ENCODE measurements around the gene TEX55.
"Not testable (repeated sequence)": the region's sequence is repeated elsewhere in the genome, so short reads cannot be mapped to it uniquely, and the experiment has no call there.

The TEX55 gene

GRCh38 chr3:119099785-119100184, 46.2 kb upstream of the TEX55 start:
- no peak overlapping the region for H3K4me3 ChIP-seq (ENCODE audit: low read length)
- H3K9me3 ChIP-seq (ENCODE audit: control insufficient read depth, insufficient read depth, low read length): no peaks in the 10 kb centered on the region
- no peaks in the 10 kb centered on the region for H3K9me2 ChIP-seq (replicated peaks; ENCODE audit: control insufficient read depth, low read length)
- no peak overlapping the region for H3K27ac ChIP-seq (ENCODE audit: low read depth, low read length)
- H3K4me1 ChIP-seq (ENCODE audit: control insufficient read depth, low read length): no peaks in the 10 kb centered on the region
- no peak overlapping the region for H3K4me2 ChIP-seq (ENCODE audit: low read length)
- no peaks in the 10 kb centered on the region for H3F3A ChIP-seq (ENCODE audit: control insufficient read depth, insufficient read depth)
- H4K20me1 ChIP-seq (ENCODE audit: control insufficient read depth, insufficient read depth, low read depth, low read length): no peaks in the 10 kb centered on the region
- no peaks in the 10 kb centered on the region for H3K36me3 ChIP-seq (ENCODE audit: control insufficient read depth, low read length)
- TF ChIP-seq EZH2phosphoT487 (IDR thresholded peaks at IDR 0.05; ENCODE audit: borderline replicate concordance, low read length) (no peak), CTCF (IDR thresholded peaks at IDR 0.05; ENCODE audit: low read depth, low read length, poor library complexity, severe bottlenecking) (no peak)
- peaks cover 6% of the 10 kb centered on the region; the same call in 1 of the 2 replicates for H3K27me3 ChIP-seq (ENCODE audit: control insufficient read depth, low read length)
- no peaks in the 10 kb centered on the region for H3K79me2 ChIP-seq (ENCODE audit: control insufficient read depth, low read length)

GRCh38 chr3:119104031-119104430, 41.9 kb upstream of the TEX55 start:
- Histone ChIP-seq H3K36me3 (ENCODE audit: control insufficient read depth, low read length) (no peaks in the 10 kb centered on the region), H3K79me2 (ENCODE audit: control insufficient read depth, low read length) (no peaks in the 10 kb centered on the region), H3K4me3 (ENCODE audit: low read length) (no peak overlapping the region), H3K4me2 (ENCODE audit: low read length) (no peak overlapping the region), H4K20me1 (ENCODE audit: control insufficient read depth, insufficient read depth, low read depth, low read length) (no peaks in the 10 kb centered on the region), H3K9me2 (replicated peaks; ENCODE audit: control insufficient read depth, low read length) (no peaks in the 10 kb centered on the region), H3K27ac (ENCODE audit: low read depth, low read length) (no peak overlapping the region), H3K9me3 (ENCODE audit: control insufficient read depth, insufficient read depth, low read length) (no peaks in the 10 kb centered on the region), H3F3A (ENCODE audit: control insufficient read depth, insufficient read depth) (no peaks in the 10 kb centered on the region), H3K27me3 (ENCODE audit: control insufficient read depth, low read length) (peaks cover 6% of the 10 kb centered on the region; the same call in 1 of the 2 replicates), H3K4me1 (ENCODE audit: control insufficient read depth, low read length) (no peaks in the 10 kb centered on the region)
- TF ChIP-seq EZH2phosphoT487 (IDR thresholded peaks at IDR 0.05; ENCODE audit: borderline replicate concordance, low read length) (no peak), CTCF (IDR thresholded peaks at IDR 0.05; ENCODE audit: low read depth, low read length, poor library complexity, severe bottlenecking) (no peak)

GRCh38 chr3:119118330-119118729, 27.6 kb upstream of the TEX55 start:
- H3K36me3 ChIP-seq (ENCODE audit: control insufficient read depth, low read length); H3K9me2 ChIP-seq (replicated peaks; ENCODE audit: control insufficient read depth, low read length); H3K27ac ChIP-seq (ENCODE audit: low read depth, low read length); H3K4me1 ChIP-seq (ENCODE audit: control insufficient read depth, low read length); H3K27me3 ChIP-seq (ENCODE audit: control insufficient read depth, low read length); H3F3A ChIP-seq (ENCODE audit: control insufficient read depth, insufficient read depth); H3K4me2 ChIP-seq (ENCODE audit: low read length); H3K4me3 ChIP-seq (ENCODE audit: low read length); H3K79me2 ChIP-seq (ENCODE audit: control insufficient read depth, low read length); H4K20me1 ChIP-seq (ENCODE audit: control insufficient read depth, insufficient read depth, low read depth, low read length): not testable (repeated sequence)
- H3K9me3 ChIP-seq (ENCODE audit: control insufficient read depth, insufficient read depth, low read length): peaks cover 10% of the 10 kb centered on the region; the same call in 1 of the 2 replicates

- Histone ChIP-seq H3K36me3 (ENCODE audit: control insufficient read depth, low read length) (no peaks in the 10 kb centered on the region), H4K20me1 (ENCODE audit: control insufficient read depth, insufficient read depth, low read depth, low read length) (no peaks in the 10 kb centered on the region), H3K27ac (ENCODE audit: low read depth, low read length) (no peak overlapping the region), H3K9me2 (replicated peaks; ENCODE audit: control insufficient read depth, low read length) (no peaks in the 10 kb centered on the region), H3K27me3 (ENCODE audit: control insufficient read depth, low read length) (no peaks in the 10 kb centered on the region), H3K4me1 (ENCODE audit: control insufficient read depth, low read length) (no peaks in the 10 kb centered on the region), H3K4me2 (ENCODE audit: low read length) (no peak overlapping the region), H3K4me3 (ENCODE audit: low read length) (no peak overlapping the region), H3K9me3 (ENCODE audit: control insufficient read depth, insufficient read depth, low read length) (peaks cover 10% of the 10 kb centered on the region; the same call in 1 of the 2 replicates), H3K79me2 (ENCODE audit: control insufficient read depth, low read length) (no peaks in the 10 kb centered on the region), H3F3A (ENCODE audit: control insufficient read depth, insufficient read depth) (no peaks in the 10 kb centered on the region)
- no peak for TF ChIP-seq EZH2phosphoT487 (IDR thresholded peaks at IDR 0.05; ENCODE audit: borderline replicate concordance, low read length)
- no peak for TF ChIP-seq CTCF (IDR thresholded peaks at IDR 0.05; ENCODE audit: low read depth, low read length, poor library complexity, severe bottlenecking)
These were observed 25.5 kb upstream of the TEX55 start for GRCh38 chr3:119120480-119120879.
